ENCODE data around the gene ADA. TPM values are rescaled to one million over a fixed set of nuclear protein-coding genes. Genes with fewer than 3 reads are reported as not detected.

Gene ADA
- total RNA-seq, 2 experiments from 2014 or later: 103 to 107 TPM

- CTCF ChIA-PET: interaction anchor here (1.6 to 2.7 kb wide), 2 partner anchors 11 to 12 kb away, joined by 7 to 9 read pairs; no protein-coding TSS in a partner anchor
- no peak for DNase-seq
- POLR2A ChIA-PET: no interaction called here
- peaks cover 13% of the 10 kb centered on the region for H3K4me1 Mint-ChIP-seq
- H3K27ac Mint-ChIP-seq: no peak overlapping the region
- no peaks in the 10 kb centered on the region for H3K9me3 Mint-ChIP-seq
- no peak overlapping the region for H3K4me3 Mint-ChIP-seq
- no peaks in the 10 kb centered on the region for H3K27me3 Mint-ChIP-seq
- no peaks in the 10 kb centered on the region for H3K36me3 Mint-ChIP-seq (ENCODE audit: low read depth)
These were observed 65.1 kb downstream of the ADA start for GRCh38 chr20:44586289-44586911.

- DNase-seq: no peak
- no peaks in the 10 kb centered on the region for H3K27me3 Mint-ChIP-seq
- H3K9me3 Mint-ChIP-seq: no peaks in the 10 kb centered on the region
- H3K4me1 Mint-ChIP-seq: peaks cover 16% of the 10 kb centered on the region
- no peak overlapping the region for H3K4me3 Mint-ChIP-seq
- CTCF ChIA-PET: interaction anchor here (0.6 to 2.7 kb wide), 3 partner anchors 9 to 69 kb away, joined by 3 to 9 read pairs (median 7); no protein-coding TSS in a partner anchor
- no peaks in the 10 kb centered on the region for H3K36me3 Mint-ChIP-seq (ENCODE audit: low read depth)
- POLR2A ChIA-PET: no interaction called here
- no peak overlapping the region for H3K27ac Mint-ChIP-seq
These were observed 66.2 kb downstream of the ADA start for GRCh38 chr20:44585057-44585963.

- CTCF ChIA-PET: interaction anchor here (2.7 kb wide), 1 partner anchor 8 kb away, joined by 9 read pairs; no protein-coding TSS in a partner anchor
- POLR2A ChIA-PET: no interaction called here
- no peak for DNase-seq
- H3K9me3 Mint-ChIP-seq: no peaks in the 10 kb centered on the region
- H3K36me3 Mint-ChIP-seq (ENCODE audit: low read depth): no peaks in the 10 kb centered on the region
- H3K4me1 Mint-ChIP-seq: peaks cover 16% of the 10 kb centered on the region
- H3K27ac Mint-ChIP-seq: no peak overlapping the region
- H3K4me3 Mint-ChIP-seq: no peak overlapping the region
- no peaks in the 10 kb centered on the region for H3K27me3 Mint-ChIP-seq
These were observed 67.3 kb downstream of the ADA start for GRCh38 chr20:44584162-44584561.

- Mint-ChIP-seq H3K27ac (no peak overlapping the region), H3K9me3 (peaks cover 2% of the 10 kb centered on the region), H3K27me3 (no peaks in the 10 kb centered on the region), H3K4me3 (no peak overlapping the region), H3K4me1 (peaks cover 18% of the 10 kb centered on the region), H3K36me3 (ENCODE audit: low read depth) (no peaks in the 10 kb centered on the region)
- ChIA-PET CTCF (no interaction called here), POLR2A (no interaction called here)
- DNase-seq: no peak
These were observed 68.3 kb downstream of the ADA start for GRCh38 chr20:44583157-44583556.

GRCh38 chr20:44582311-44583025 is 69.0 kb downstream of the ADA start, which contains the start of gene PKIG:
Gene PKIG (plus strand): TSS chr20:44582579. CDS start chr20:44614557, 31,978 bp downstream.
- CTCF ChIA-PET: no interaction called here
- H3K27ac Mint-ChIP-seq: no peak within 1 kb of the TSS
- POLR2A ChIA-PET: no interaction called here
- H3K27me3 Mint-ChIP-seq: no peaks in the 10 kb centered on the region
- peaks cover 19% of the 10 kb centered on the region for H3K4me1 Mint-ChIP-seq
- H3K9me3 Mint-ChIP-seq: peaks cover 2% of the 10 kb centered on the region
- no peak for DNase-seq
- no peaks in the 10 kb centered on the region for H3K36me3 Mint-ChIP-seq (ENCODE audit: low read depth)
- no peak within 1 kb of the TSS for H3K4me3 Mint-ChIP-seq

GRCh38 chr20:44581515-44581914 is 70.0 kb downstream of the ADA start:
- H3K36me3 Mint-ChIP-seq (ENCODE audit: low read depth): no peaks in the 10 kb centered on the region
- H3K9me3 Mint-ChIP-seq: peaks cover 2% of the 10 kb centered on the region
- H3K27ac Mint-ChIP-seq: no peak overlapping the region
- peaks cover 23% of the 10 kb centered on the region for H3K4me1 Mint-ChIP-seq
- no peak overlapping the region for H3K4me3 Mint-ChIP-seq
- no peaks in the 10 kb centered on the region for H3K27me3 Mint-ChIP-seq
- ChIA-PET CTCF (no interaction called here), POLR2A (no interaction called here)
- no peak for DNase-seq

GRCh38 chr20:44580581-44581268 is 70.8 kb downstream of the ADA start:
- ChIA-PET POLR2A (no interaction called here), CTCF (no interaction called here)
- Mint-ChIP-seq H3K4me1 (peaks cover 25% of the 10 kb centered on the region), H3K9me3 (peaks cover 2% of the 10 kb centered on the region), H3K36me3 (ENCODE audit: low read depth) (no peaks in the 10 kb centered on the region), H3K27me3 (no peaks in the 10 kb centered on the region), H3K4me3 (no peak overlapping the region), H3K27ac (no peak overlapping the region)
- DNase-seq: no peak

- Mint-ChIP-seq H3K4me1 (peaks cover 19% of the 10 kb centered on the region), H3K27ac (no peak overlapping the region), H3K4me3 (no peak overlapping the region), H3K36me3 (ENCODE audit: low read depth) (no peaks in the 10 kb centered on the region), H3K9me3 (peaks cover 2% of the 10 kb centered on the region), H3K27me3 (no peaks in the 10 kb centered on the region)
- DNase-seq: no peak
- POLR2A ChIA-PET: no interaction called here
- CTCF ChIA-PET: interaction anchor here (0.6 to 0.7 kb wide), 2 partner anchors 31 to 1804 kb away, joined by 3 read pairs; no protein-coding TSS in a partner anchor
These were observed 72.0 kb downstream of the ADA start for GRCh38 chr20:44579313-44580081.

GRCh38 chr20:44576297-44576696 is 75.2 kb downstream of the ADA start:
- H3K9me3 Mint-ChIP-seq: peaks cover 2% of the 10 kb centered on the region
- no peak overlapping the region for H3K27ac Mint-ChIP-seq
- peaks cover 22% of the 10 kb centered on the region for H3K4me1 Mint-ChIP-seq
- H3K27me3 Mint-ChIP-seq: no peaks in the 10 kb centered on the region
- H3K4me3 Mint-ChIP-seq: no peak overlapping the region
- no peak for DNase-seq
- H3K36me3 Mint-ChIP-seq (ENCODE audit: low read depth): no peaks in the 10 kb centered on the region
- CTCF ChIA-PET: interaction anchor here (0.5 to 2.5 kb wide), 5 partner anchors 9 to 40 kb away, joined by 3 to 9 read pairs (median 3); no protein-coding TSS in a partner anchor
- POLR2A ChIA-PET: no interaction called here

- Mint-ChIP-seq H3K36me3 (ENCODE audit: low read depth) (no peaks in the 10 kb centered on the region), H3K4me3 (no peak overlapping the region), H3K4me1 (peaks cover 28% of the 10 kb centered on the region), H3K27ac (no peak overlapping the region), H3K27me3 (no peaks in the 10 kb centered on the region), H3K9me3 (peaks cover 2% of the 10 kb centered on the region)
- POLR2A ChIA-PET: no interaction called here
- CTCF ChIA-PET: no interaction called here
- no peak for DNase-seq
These were observed 77.1 kb downstream of the ADA start for GRCh38 chr20:44574372-44574771.

GRCh38 chr20:44573501-44573869 is 78.0 kb downstream of the ADA start:
- peaks cover 1% of the 10 kb centered on the region for H3K9me3 Mint-ChIP-seq
- ChIA-PET CTCF (no interaction called here), POLR2A (no interaction called here)
- H3K4me3 Mint-ChIP-seq: no peak overlapping the region
- H3K4me1 Mint-ChIP-seq: peaks cover 28% of the 10 kb centered on the region
- no peak for DNase-seq
- H3K36me3 Mint-ChIP-seq (ENCODE audit: low read depth): no peaks in the 10 kb centered on the region
- H3K27me3 Mint-ChIP-seq: no peaks in the 10 kb centered on the region
- no peak overlapping the region for H3K27ac Mint-ChIP-seq

Data from activated CD4-positive, alpha-beta T cell treated with anti-CD3 and anti-CD28 coated beads, Interleukin-2, amount 10 ng/mL, durations not matched to agents 7 days and 5 days (primary cell).